Kidney (tissue), 14 donors: ENCODE measurements around the gene MUC2. TPM values are rescaled to one million over a fixed set of nuclear protein-coding genes. Genes with fewer than 3 reads are reported as not detected.

ENCODE experiments used
- DNase-seq, 5 donors: peaks; one replicate each; pipeline ENCODE4 v3.0.0-alpha.2; 2013 to 2020
- FAIRE-seq: peaks from 2 replicates; lab custom pipeline; 2012; peaks lifted over from hg19 to GRCh38; lab: Jason Lieb, UNC
- H3K27ac ChIP-seq, 2 donors: one replicate each; pipeline ENCODE4 v1.7.0; 2013; ENCODE audit warnings: low read depth in 2 of 2, low read length in 2 of 2, inconsistent platforms in 1 of 2
- H3K27me3 ChIP-seq: one replicate; pipeline ENCODE4 v1.7.1; 2013; ENCODE audit warnings: low read length, inconsistent platforms; ENCODE audit not compliant: control insufficient read depth, insufficient read depth
- H3K36me3 ChIP-seq, 3 donors: one replicate each; pipeline versions ENCODE4 v1.7.0 to v1.7.1; 2013; ENCODE audit warnings: low read length in 3 of 3, control low read depth in 1 of 3, inconsistent platforms in 1 of 3; ENCODE audit not compliant: insufficient read depth in 3 of 3, control insufficient read depth in 2 of 3
- H3K4me1 ChIP-seq, 3 donors: one replicate each; pipeline versions ENCODE4 v1.7.0 to v1.7.1; 2013; ENCODE audit warnings: low read length in 3 of 3, inconsistent platforms in 1 of 3, low read depth in 1 of 3; ENCODE audit not compliant: control insufficient read depth in 2 of 3, insufficient read depth in 2 of 3
- H3K4me3 ChIP-seq, 3 donors: one replicate each; pipeline versions ENCODE4 v1.7.0 to v1.8.1; 2013; ENCODE audit warnings: low read length in 3 of 3, control low read depth in 1 of 3, inconsistent platforms in 1 of 3
- H3K9ac ChIP-seq, 3 donors: one replicate each; pipeline versions ENCODE4 v1.7.0 to v1.7.1; 2013; ENCODE audit warnings: low read length in 3 of 3, control low read depth in 1 of 3, inconsistent platforms in 1 of 3
- H3K9me3 ChIP-seq, 3 donors: one replicate each; pipeline versions ENCODE4 v1.7.0 to v1.7.1; 2013; ENCODE audit warnings: low read length in 3 of 3, control low read depth in 1 of 3, inconsistent platforms in 1 of 3; ENCODE audit not compliant: control insufficient read depth in 2 of 3, insufficient read depth in 1 of 3
- intact Hi-C: fragments of 100-400 bp; cut with DNase I; formaldehyde crosslinking; loops from one replicate; pipeline ENCODE4 v1.11.1; 2022
- polyA plus RNA-seq: library from polyadenylated mRNA; stranded (reverse); fragments of 350-450 nt; fragmentation: Illumina TruSeq; extraction: RNeasy Lipid Tissue Mini Kit (QIAGEN cat#74804); gene quantifications from one replicate; pipeline ENCODE4 v1.2.3, GENCODE V29; 2014; ENCODE audit warnings: low read depth, low replicate concordance; ENCODE audit not compliant: insufficient read depth
- total RNA-seq: library from RNA; stranded (reverse); fragmentation: NEBNext Ultra II Directional; extraction: Animal tissue kit (Norgen Biotek cat#: 25700); gene quantifications from one replicate; pipeline ENCODE4 v1.2.1, GENCODE V29; 2021
- TF ChIP-seq, protein P1 (sequence below): IDR thresholded peaks from 3 replicates; pipeline ENCODE4 v1.5.1; 2012; ENCODE audit warnings: mild to moderate bottlenecking, moderate library complexity, borderline replicate concordance; ENCODE audit not compliant: insufficient read depth; ENCODE audit errors: extremely low read depth
- donor health status: control.
- donor health status: control.
- donor health status: control.
- donor health status: control.
- donor health status: control.
- donor health status: DM: yes; HTN: yes; CAD: no.
- donor health status: Normal renal cell carcinoma (clear cell type).

MUC2 gene
- total and polyA plus RNA-seq, 2 donors from 2014 or later = not detected

DNA sequence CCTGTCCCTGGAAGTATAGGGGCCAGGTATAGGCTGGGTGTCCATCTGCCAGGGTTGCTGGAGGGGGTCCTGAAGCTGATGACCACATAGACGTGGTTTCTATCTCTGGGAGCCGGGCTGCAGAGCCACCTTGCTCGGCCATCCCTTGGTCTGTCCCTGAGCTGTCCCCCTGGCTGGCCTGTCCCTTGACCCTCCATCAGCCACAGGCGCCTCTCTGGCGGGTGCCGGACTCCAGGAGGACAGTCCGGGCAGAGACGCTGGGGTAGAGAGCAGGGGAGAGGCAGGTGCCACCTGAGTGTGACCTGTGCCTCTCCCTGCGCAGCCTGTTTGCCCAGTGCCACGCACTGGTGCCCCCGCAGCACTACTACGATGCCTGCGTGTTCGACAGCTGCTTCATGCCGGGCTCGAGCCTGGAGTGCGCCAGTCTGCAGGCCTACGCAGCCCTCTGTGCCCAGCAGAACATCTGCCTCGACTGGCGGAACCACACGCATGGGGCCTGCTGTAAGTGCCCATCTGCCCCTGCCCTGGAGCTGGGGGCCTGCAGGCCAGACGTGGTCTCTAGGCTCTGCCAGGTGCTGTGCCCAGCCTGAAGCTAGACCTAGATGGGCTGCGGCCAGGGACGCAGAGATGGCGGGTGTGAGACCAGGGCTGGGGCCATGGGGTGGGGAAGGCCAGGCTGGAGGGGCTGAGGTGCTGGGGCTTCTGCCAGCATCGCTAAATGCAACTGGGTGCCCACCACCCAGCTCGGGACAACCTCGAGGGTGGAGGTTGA is 29.9 kb downstream of the MUC2 start:
- H3K9me3 ChIP-seq = no peaks in the 10 kb centered on the region
- TF ChIP-seq, protein P1, sequence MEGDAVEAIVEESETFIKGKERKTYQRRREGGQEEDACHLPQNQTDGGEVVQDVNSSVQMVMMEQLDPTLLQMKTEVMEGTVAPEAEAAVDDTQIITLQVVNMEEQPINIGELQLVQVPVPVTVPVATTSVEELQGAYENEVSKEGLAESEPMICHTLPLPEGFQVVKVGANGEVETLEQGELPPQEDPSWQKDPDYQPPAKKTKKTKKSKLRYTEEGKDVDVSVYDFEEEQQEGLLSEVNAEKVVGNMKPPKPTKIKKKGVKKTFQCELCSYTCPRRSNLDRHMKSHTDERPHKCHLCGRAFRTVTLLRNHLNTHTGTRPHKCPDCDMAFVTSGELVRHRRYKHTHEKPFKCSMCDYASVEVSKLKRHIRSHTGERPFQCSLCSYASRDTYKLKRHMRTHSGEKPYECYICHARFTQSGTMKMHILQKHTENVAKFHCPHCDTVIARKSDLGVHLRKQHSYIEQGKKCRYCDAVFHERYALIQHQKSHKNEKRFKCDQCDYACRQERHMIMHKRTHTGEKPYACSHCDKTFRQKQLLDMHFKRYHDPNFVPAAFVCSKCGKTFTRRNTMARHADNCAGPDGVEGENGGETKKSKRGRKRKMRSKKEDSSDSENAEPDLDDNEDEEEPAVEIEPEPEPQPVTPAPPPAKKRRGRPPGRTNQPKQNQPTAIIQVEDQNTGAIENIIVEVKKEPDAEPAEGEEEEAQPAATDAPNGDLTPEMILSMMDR = no peak
- intact Hi-C loops = no loop called here

GRCh38 chr11:1105183-1105565 is 30.5 kb downstream of the MUC2 start:
- H3K27me3 ChIP-seq = no peaks in the 10 kb centered on the region
- no peaks in the 10 kb centered on the region for H3K36me3 ChIP-seq
- intact Hi-C loops = no loop called here
- TF ChIP-seq, protein P1 = no peak
- no peak overlapping the region for H3K9ac ChIP-seq
- H3K27ac ChIP-seq = no peak overlapping the region
- peak in 1 of 5 donors; percentile 56 for DNase-seq
- H3K4me1 ChIP-seq = no peaks in the 10 kb centered on the region
- H3K4me3 ChIP-seq = no peak overlapping the region
- H3K9me3 ChIP-seq = no peaks in the 10 kb centered on the region
- no peak for FAIRE-seq

More for the DNA sequence above, 29.9 kb downstream of the MUC2 start:
- H3K27me3 ChIP-seq = no peaks in the 10 kb centered on the region
- no peaks in the 10 kb centered on the region for H3K4me1 ChIP-seq
- no peaks in the 10 kb centered on the region for H3K36me3 ChIP-seq
- DNase-seq = peak in 1 of 5 donors; percentile 57
- no peak overlapping the region for H3K4me3 ChIP-seq
- no peak overlapping the region for H3K27ac ChIP-seq
- no peak overlapping the region for H3K9ac ChIP-seq
- FAIRE-seq = no peak

DNA sequence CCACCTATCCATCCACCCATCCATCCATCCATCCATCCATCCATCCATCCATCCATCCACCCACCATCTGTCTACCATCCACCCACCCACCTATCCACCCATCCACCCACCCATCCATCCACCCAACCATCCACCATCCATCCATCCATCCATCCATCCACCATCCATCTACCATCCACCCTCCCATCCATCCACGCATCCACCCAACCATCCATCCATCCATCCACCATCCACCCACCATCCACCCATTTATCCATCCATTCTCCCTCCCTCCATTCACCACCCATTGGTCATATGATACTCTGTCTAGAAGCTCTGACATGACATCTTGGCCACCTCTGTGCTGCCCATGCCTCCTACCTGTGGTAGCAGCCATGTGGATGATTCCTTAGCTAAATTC is 31.7 kb downstream of the MUC2 start:
- Histone ChIP-seq H3K4me3 (no peak overlapping the region), H3K27me3 (no peaks in the 10 kb centered on the region), H3K4me1 (no peaks in the 10 kb centered on the region), H3K27ac (no peak overlapping the region), H3K9me3 (no peaks in the 10 kb centered on the region), H3K36me3 (no peaks in the 10 kb centered on the region), H3K9ac (no peak overlapping the region)
- DNase-seq (no peak), FAIRE-seq (no peak)
- TF ChIP-seq, protein P1 = no peak
- intact Hi-C loops = no loop called here
